HPDE6-E6E7 (cell line): Measurements from ENCODE around the gene CNTN1.
"Not testable (repeated sequence)": the region's sequence is repeated elsewhere in the genome, so short reads cannot be mapped to it uniquely, and the experiment has no call there.

Experiments
- DNase-seq: peaks from one replicate; pipeline ENCODE4 v3.0.0; 2011; ENCODE audit warnings: missing footprints; ENCODE audit errors: extremely low spot score

Gene CNTN1

GRCh38 chr12:41026151-41026550, 333.9 kb downstream of the CNTN1 start:
- DNase-seq: no peak

GRCh38 chr12:41032386-41032785, 340.1 kb downstream of the CNTN1 start:
- DNase-seq: no peak

- no peak for DNase-seq
These were observed 342.4 kb downstream of the CNTN1 start for GRCh38 chr12:41034686-41035085.

- DNase-seq: no peak
These were observed 347.2 kb downstream of the CNTN1 start for GRCh38 chr12:41039461-41039860.

DNA sequence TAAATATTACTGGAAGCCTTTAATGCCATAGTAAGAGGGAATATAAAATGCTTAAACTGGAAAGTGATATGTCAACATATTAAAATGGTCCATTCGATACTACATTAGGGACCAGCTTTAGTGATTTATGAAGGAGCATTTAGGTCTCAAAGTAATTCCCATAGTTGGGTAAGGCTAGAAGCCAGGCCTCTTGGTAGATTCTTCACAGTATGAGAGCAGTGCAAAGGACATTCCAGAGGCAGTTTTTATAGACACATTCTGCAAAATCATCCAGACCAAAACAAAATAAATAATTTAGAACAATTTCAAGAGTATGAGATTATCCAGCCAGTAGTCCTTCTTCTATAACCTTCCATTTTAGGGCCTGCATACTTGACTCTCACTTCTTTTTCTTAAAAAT, 353.3 kb downstream of the CNTN1 start:
- DNase-seq: no peak

GRCh38 chr12:41049033-41049432, 356.8 kb downstream of the CNTN1 start:
- no peak for DNase-seq

- no peak for DNase-seq
These were observed 359.7 kb downstream of the CNTN1 start for GRCh38 chr12:41051954-41052353.

GRCh38 chr12:41052441-41052840, 360.2 kb downstream of the CNTN1 start:
- DNase-seq: no peak

DNA sequence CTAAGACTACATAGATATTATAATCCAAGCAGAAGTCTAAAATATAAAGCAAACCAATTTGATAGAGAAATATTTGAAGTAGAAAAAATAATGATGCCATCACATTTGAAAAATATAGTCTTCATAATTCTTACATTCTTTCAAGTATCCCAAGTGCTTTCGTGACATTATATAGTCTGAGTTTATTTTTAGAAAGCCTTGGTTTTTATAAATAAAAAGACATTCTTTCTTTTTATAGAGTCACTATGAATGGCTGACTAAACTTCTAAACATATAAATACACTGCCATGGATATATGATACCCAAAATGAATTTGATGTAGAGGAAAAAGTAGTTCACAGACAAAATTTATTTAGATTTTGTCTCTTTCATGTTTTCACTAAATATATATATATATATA, 360.8 kb downstream of the CNTN1 start:
- DNase-seq: no peak

GRCh38 chr12:41055875-41056577, 363.8 kb downstream of the CNTN1 start:
- DNase-seq: no peak

- no peak for DNase-seq
These were observed 366.0 kb downstream of the CNTN1 start for GRCh38 chr12:41058266-41058665.

DNA sequence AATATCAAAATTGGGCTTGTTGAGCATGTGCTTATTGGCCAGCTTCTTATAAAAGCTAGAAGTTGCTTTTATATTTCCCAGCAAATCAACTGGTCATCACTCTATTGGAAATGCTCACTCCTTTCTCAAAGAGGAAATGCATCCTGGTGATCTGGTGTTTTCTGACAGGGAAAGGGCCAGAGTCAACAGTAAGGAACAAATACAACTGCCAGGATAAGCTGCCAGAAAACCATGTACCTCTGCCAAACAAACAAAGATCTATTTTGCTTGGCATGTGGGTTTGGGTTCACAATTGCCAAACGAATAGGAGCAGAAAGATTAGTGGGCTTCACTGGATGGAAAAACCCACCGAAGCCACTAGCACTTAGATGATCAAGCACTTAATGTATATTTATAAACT, 369.0 kb downstream of the CNTN1 start:
- DNase-seq: no peak

- no peak for DNase-seq
These were observed 372.2 kb downstream of the CNTN1 start for GRCh38 chr12:41064411-41064810.

GRCh38 chr12:41067941-41068645, 375.9 kb downstream of the CNTN1 start:
- no peak for DNase-seq

- no peak for DNase-seq
These were observed 381.6 kb downstream of the CNTN1 start for GRCh38 chr12:41073633-41074472.

GRCh38 chr12:41074473-41074769, 382.2 kb downstream of the CNTN1 start:
- no peak for DNase-seq

DNA sequence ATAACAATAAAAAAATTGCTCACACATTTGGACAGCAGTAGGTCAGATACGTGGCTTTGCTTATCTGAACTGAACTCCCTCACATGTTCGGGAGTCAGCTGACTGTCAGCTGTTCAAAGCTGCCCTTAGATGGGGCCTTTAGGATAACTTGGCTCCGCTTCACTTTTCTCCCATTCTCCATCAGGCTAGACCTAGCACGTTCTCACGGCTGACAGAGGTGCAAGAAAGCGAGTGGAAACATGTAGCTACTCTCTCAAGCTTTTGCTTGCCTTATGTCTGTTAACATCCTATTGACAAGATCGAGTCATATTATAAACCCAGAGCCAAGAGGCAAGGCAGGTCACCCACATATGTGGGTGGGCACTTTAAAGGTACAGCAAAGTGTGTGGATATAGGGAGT, 383.9 kb downstream of the CNTN1 start:
- DNase-seq: peak; percentile 11

DNA sequence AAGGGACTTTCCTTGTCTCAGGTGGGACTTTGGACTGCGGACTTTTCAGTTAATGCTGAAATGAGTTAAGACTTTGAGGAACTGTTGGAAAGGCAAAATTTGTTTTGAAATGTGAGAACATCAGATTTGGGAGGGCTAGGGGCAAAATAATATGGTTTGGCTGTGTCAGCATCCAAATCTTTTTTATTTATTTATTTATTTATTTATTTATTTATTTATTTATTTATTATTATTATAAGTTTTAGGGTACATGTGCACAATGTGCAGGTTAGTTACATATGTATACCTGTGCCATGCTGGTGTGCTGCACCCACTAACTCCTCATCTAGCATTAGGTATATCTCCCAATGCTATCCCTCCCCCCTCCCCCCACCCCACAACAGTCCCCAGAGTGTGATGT, 389.0 kb downstream of the CNTN1 start:
- not testable (repeated sequence) for DNase-seq

DNA sequence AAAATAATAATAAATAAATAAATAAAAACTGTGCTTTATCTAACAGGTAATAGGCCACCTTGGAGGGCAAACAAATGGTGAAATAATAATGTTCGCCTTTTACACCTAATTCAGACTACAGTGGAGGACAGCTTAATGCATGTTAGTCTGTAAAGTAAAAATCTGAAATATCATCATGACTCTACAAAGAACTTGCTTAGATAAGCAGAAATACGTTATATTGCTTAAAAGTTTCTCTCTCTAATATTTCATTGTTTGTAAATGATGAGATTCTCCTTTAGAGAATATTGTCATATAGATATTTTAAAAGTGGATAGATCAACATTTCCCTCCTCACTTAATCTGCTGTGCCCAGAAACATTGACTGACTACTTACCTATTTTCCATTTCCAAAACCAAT, 397.2 kb downstream of the CNTN1 start:
- DNase-seq: no peak

GRCh38 chr12:41092115-41092514, 399.9 kb downstream of the CNTN1 start:
- DNase-seq: no peak

- DNase-seq: no peak
These were observed 404.6 kb downstream of the CNTN1 start for GRCh38 chr12:41096797-41097196.

GRCh38 chr12:41100572-41100971, 408.3 kb downstream of the CNTN1 start:
- no peak for DNase-seq

DNA sequence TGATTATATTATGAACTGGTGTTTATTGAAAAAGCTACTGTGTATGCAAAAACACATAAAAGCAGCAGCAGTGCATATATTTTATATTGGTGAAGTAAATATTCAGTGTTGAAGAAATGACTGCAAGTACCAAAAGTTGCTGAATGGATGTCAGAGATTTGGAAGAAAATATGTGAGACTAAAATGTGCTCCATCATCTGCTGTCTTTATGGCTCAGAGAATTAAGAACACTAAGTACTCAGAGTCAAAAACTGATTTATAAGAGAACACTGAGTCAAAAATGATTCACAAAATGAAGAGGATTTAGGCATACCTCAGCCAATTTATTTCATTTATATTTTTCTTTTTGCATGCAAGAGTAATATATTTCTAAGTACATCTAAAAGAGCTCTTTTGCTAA, 409.6 kb downstream of the CNTN1 start:
- DNase-seq: no peak
